GM21381 (cell line): ENCODE results near the gene GTF2A1.

Experiments used
- ATAC-seq: cut with Tn5 transposase; IDR thresholded peaks from one replicate; pipeline ENCODE4 v1.9.1; 2021; ENCODE audit warnings: mild to moderate bottlenecking, moderate library complexity; ENCODE audit not compliant: unreplicated experiment

Gene GTF2A1

DNA sequence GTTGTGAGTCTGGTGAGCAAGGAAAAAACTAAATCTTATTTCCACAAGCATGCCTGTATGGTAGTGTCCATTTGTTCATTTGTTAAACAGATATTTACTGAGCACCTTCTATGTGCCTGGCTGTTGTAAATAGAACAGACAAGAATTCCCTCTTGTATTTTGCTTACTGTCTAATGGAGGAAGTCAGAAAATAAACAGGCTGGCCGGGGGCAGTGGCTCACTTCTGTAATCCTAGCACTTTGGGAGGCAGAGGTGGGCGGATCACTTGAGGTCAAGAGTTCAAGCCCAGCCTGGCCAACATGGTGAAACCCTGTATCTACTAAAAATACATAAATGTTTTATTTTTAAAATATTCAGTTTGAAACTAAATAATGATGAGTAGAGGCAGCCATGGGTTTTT, 79.3 kb downstream of the GTF2A1 start:
- no peak for ATAC-seq

DNA sequence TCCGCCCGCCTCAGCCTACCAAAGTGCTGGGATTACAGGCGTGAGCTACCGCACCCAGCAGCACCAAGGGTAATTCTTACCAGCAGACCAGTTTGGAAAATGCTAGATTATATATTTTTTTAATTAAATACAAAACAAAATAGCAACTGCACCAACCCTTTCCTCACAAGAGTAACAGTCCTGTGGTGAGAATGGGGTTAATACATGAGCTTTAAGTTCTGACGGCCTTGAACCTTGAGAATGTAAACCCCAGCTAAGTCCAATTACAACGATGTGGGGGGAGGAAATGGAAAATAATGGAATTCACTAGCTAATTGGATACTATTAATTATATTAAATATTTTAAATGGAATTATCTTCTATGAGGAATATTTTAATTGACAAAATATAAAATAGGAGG, 82.3 kb downstream of the GTF2A1 start:
- ATAC-seq, result no peak

DNA sequence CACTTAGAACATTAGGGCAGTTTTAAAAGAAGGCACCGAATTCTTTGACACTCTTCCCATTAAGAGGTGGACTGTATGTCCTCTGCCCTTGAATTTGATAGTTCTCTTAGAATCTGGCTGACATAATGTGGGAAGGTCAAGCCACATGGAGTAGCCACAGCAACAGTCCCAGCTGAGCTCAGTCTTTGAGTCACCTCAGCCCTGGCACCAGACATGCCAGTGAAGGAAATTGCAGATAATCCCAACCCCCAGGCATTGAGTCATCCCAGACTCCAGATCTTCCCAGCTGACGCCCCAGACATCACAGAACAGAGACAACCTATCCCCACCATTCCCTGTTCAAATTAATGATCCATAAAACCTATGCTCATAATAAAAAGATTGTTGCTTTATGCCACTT, 83.4 kb downstream of the GTF2A1 start:
- ATAC-seq, result no peak

DNA sequence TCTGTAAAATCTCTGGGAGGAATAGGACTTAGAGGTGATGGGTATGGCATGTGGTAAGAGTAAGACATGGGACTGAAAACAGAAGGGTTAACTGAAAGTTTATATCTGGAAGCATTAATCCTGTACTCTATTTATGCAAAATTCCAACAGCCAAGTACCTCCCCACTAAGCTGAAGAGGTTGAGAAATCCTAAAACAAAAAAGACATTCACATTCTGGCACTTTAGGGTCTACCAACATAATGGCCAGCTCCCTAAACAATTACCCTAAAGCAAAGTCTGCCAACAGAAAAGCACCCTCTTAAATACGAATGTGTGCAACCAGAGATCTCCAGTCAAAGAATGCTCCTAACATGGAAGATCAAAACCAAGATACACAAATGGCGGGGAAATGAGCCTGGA, 87.4 kb downstream of the GTF2A1 start:
- ATAC-seq, result no peak

DNA sequence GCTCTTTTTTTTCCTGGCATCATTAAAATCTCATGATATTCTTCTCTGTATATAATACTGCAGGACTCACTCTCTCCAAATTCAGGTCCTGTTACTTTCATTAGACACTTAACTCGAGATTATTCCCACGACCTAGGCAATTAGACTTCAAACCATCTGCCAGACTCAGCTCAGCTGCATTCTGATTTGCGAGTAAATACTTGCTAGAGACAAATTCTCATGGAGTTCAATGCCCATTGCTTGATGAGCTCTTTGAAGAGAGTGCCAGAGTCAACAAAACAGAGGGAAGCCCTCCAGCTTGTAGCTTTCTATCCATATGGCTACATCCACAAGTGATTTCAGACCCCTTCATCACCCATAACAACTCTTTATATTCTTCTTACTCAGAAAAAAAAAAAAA, 88.3 kb downstream of the GTF2A1 start:
- ATAC-seq, result no peak

DNA sequence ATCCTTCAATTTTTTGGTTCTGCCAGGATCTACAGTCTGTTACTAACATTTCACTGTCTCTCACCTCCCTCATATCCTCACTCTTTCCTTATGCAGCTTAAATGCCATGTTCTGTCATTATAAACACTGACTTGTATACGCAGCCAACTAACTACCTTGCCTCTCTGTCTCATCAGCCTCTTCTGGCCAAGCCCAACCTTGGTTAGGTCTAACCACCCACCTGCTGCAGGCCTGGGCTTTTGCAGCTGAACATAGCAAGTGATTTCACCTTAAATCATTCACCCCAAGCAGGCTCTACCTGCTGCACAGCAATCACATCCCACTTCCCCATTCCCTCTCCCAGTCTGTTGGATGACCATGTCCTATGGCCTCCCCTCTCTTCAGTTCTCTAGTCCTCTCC, 91.5 kb downstream of the GTF2A1 start:
- ATAC-seq, result no peak

DNA sequence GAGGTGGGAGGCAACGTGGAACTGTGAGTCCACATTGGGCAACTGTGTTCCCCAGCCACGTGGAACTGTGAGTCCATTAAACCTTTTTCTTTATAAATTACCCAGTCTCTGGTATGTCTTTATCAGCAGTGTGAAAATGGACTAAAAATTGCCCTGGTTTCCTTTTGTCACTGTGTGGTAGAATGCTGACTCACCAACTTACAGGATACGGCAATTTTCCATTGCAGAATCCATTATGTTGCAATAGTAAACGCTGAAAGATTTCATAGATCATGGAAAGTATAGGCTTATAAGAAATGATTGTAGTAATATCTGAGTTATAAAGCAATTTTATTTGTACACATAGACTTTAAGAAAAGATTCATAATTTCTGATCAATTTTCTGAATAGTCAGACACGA, 93.0 kb downstream of the GTF2A1 start:
- ATAC-seq, result no peak

DNA sequence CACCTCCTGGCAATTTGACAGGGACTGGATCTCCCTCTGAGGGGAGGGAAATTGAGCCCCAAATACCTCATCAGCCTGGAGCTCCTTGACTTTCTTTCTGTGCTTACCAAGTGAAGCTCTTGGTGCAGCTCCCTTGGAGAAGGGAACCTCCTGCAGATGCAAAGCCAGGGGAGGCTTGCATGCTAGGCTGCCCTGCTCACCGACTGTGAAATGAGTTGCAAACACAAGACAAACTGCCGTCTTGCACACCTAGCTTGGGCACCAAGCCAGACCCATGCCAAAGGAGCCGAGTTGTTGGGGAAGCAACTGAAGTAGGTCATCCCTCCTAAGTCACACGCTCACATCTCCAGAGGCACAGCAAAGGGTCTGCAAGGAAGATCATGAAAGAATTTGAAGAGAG, 95.2 kb downstream of the GTF2A1 start:
- no peak for ATAC-seq
